ENCODE data around the gene CDKL2. TPM values are rescaled to one million over a fixed set of nuclear protein-coding genes. Genes with fewer than 3 reads are reported as not detected.

Gene CDKL2
- total and polyA plus RNA-seq, 8 donors: 2.2 to 22.6 (median 6.0) TPM

DNA sequence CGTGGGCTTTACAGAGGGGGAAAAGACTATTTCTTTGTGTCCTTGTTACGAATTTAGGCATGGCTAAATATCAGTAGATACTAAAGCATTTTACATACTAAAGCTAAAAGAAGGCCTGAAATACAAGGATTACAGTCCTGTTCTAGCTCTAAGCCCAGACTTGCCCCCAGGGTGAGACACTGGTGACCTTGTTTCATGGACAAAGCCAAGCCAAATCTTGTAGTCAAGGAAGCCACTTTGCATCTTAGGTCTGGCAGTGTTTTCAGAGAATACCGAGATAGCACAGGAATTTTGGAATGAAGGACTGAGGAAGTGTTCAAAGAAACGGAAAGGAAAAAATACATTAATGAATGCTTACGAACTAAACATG lies 43.6 kb upstream of the CDKL2 start:
- H3K4me1 ChIP-seq: peaks cover 11 to 37% of the 10 kb centered on the region in 2 donors
- no peaks in the 10 kb centered on the region for H3K27me3 ChIP-seq
- H3K4me3 ChIP-seq: peak overlapping the region; percentile 92 to 99
- ATAC-seq (no peak), DNase-seq (peak in 1 of 4 donors; percentile 10)
- peak overlapping the region; percentile 97 to 98 for H3K27ac ChIP-seq
- no peak for TF ChIP-seq CTCF (IDR thresholded peaks at IDR 0.05)
- intact Hi-C loops (cut with DNase I): loop anchor here in 1 of 2 donors (10.0 kb wide), 1 partner anchor 51 kb away; the partner anchor contains the start of gene USO1
- no peaks in the 10 kb centered on the region for H3K9me3 ChIP-seq
- no peaks in the 10 kb centered on the region for H3K36me3 ChIP-seq

DNA sequence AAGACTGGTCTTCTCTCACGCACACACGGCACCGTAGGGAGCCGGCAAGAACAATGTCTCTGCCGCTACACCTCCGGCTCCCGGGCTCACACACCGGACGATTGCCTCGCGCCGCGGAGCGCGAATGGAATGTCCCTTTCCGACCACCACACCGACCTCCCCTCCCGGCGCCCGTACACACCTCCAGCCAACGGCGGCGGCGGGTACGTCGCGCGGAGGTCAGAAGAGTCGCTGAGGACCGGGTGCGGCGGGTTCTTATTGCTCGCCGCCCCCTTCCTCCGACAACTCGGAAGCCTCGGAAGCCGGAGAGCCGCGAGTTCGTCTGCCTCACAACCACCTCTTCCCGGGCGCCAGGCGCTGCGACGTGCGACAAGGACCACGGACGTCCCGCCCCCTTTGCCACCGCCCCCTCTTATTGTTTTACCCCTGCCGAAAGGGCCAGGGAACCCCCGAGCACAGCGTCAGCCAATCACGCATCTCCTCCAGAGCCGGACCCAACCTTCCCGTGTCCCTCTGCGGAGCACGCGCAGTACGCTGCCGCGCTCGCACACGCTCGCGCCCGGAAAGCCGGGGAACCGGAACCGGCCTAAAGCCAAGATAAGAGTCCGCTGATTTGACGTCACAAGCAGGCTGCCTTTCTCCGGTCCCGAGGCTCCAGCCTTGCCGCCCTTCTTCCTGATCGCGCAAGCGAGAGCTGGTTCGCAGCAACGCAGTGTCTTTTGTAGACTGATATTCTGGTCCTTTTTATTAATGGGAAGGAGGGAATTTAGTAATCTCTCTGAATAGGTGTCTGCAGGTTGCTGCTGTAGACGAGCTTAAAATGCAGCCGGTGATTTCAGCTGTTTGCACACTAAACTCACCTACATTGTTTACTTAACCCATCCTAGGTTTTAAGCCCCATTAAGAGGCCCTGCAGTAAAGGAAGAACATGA lies 43.0 kb upstream of the CDKL2 start, which contains the start of gene G3BP2:
G3BP2 (minus strand) TSS at position 385 of the 932 bp plus-strand sequence. CDS start 11,386 bp downstream, outside the sequence.
- H3K36me3 ChIP-seq: no peaks in the 10 kb centered on the region
- H3K27me3 ChIP-seq: no peaks in the 10 kb centered on the region
- DNase-seq (peak; percentile 97 to 99 (median 99)), ATAC-seq (peak; percentile 98)
- intact Hi-C loops (cut with DNase I): loop anchor here in 1 of 2 donors (10.0 kb wide), 1 partner anchor 52 kb away; the partner anchor contains the start of gene USO1
- peak within 1 kb of the TSS; percentile 92 to 99 for H3K4me3 ChIP-seq
- H3K4me1 ChIP-seq: peaks cover 11 to 42% of the 10 kb centered on the region in 2 donors
- no peaks in the 10 kb centered on the region for H3K9me3 ChIP-seq
- peak within 1 kb of the TSS; percentile 97 to 98 for H3K27ac ChIP-seq
- no peak for TF ChIP-seq CTCF (IDR thresholded peaks at IDR 0.05)

DNA sequence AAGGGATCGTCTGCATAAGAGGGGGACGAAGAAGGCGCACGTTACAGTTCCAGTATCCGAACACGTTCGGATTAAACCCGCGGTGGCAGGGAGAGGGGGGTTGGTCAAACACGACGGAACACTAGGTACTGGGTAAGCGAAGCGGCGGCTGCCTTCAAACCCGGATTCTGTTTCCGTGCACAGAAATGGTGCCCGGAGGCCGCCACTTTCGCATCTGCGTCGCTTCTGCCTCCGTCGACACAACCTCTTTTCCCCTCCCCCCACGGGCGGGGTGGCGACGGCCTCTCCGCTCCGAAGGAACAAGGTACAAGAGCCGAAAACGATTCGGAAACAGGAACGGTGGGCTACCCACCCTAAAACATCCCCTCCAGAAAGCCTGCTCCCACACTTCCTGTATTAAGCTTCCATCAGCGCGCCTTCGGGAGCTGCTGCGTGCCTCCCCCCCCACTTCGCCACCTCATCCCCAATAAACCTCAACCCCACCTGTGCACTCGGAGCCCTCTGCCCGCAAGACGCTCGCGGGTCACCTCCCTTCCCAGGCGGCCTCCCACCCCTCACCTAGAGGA lies 42.2 kb upstream of the CDKL2 start:
- Histone ChIP-seq H3K36me3 (no peaks in the 10 kb centered on the region), H3K4me3 (peak overlapping the region; percentile 92 to 99), H3K27me3 (no peaks in the 10 kb centered on the region), H3K4me1 (peaks cover 11 to 47% of the 10 kb centered on the region in 2 donors), H3K27ac (peak overlapping the region; percentile 97 to 98), H3K9me3 (no peaks in the 10 kb centered on the region)
- intact Hi-C loops (cut with DNase I): loop anchor here in 1 of 2 donors (10.0 kb wide), 1 partner anchor 52 kb away; the partner anchor contains the start of gene USO1
- ATAC-seq (peak; percentile 50), DNase-seq (peak; percentile 62 to 91 (median 73))
- no peak for TF ChIP-seq CTCF (IDR thresholded peaks at IDR 0.05)

- intact Hi-C loops (cut with DNase I): loop anchor here in 1 of 2 donors (10.0 kb wide), 1 partner anchor 53 kb away; the partner anchor contains the start of gene USO1
- H3K27ac ChIP-seq: peak overlapping the region; percentile 97 to 98
- peak in 2 of 4 donors; percentile 2 to 5 for DNase-seq
Observed at GRCh38 chr4:75671802-75672421, 41.6 kb upstream of the CDKL2 start.

More at GRCh38 chr4:75671802-75672421, 41.6 kb upstream of the CDKL2 start:
- no peak for TF ChIP-seq CTCF (IDR thresholded peaks at IDR 0.05)
- Histone ChIP-seq H3K9me3 (no peaks in the 10 kb centered on the region), H3K4me3 (peak overlapping the region; percentile 92 to 99), H3K4me1 (peaks cover 11 to 48% of the 10 kb centered on the region in 2 donors), H3K27me3 (no peaks in the 10 kb centered on the region), H3K36me3 (no peaks in the 10 kb centered on the region)
- no peak for ATAC-seq

Measured in left lung (tissue), 10 donors.